ENCODE data around the gene CFAP45.

- no peak for TF ChIP-seq CTCF (IDR thresholded peaks at IDR 0.05; ENCODE audit: low read length)
- no peak for TF ChIP-seq EZH2 (IDR thresholded peaks at IDR 0.05; ENCODE audit: borderline replicate concordance, low read length)
These were observed 24.2 kb upstream of the CFAP45 start for GRCh38 chr1:159924025-159924790.
